ENCODE measurements around the gene TVP23C.
"Not testable (repeated sequence)": the region's sequence is repeated elsewhere in the genome, so short reads cannot be mapped to it uniquely, and the experiment has no call there.

GRCh38 chr17:15561439-15561838 is 1.8 kb downstream of the TVP23C start:
- TF ChIP-seq EZH2 (IDR thresholded peaks at IDR 0.05; ENCODE audit: low read depth); CTCF (conservative IDR thresholded peaks at IDR 0.05): not testable (repeated sequence)

Data from PC-9 (cell line).